MCF 10A (cell line): ENCODE results near the gene APCDD1L. TPM values are rescaled to one million over a fixed set of nuclear protein-coding genes. Genes with fewer than 3 reads are reported as not detected.

Experiments
- BruUV-seq: library from RNA; stranded (reverse); fragments of 400-500 nt; replicated peaks from 2 replicates; lab custom pipeline; 2021; lab: Mats Ljungman, UMichigan
- CTCF ChIA-PET: fragments of 300-600 bp; sonication (Branson Sonifier 250); formaldehyde crosslinking; extraction: SDS; loops from one replicate; lab custom pipeline; 2021; ENCODE audit warnings: antibody characterized with exemption, inconsistent platforms; lab: Yijun Ruan, JAX
- POLR2A ChIA-PET: fragments of 300-600, 350-650 bp; sonication (Branson Sonifier 250); formaldehyde crosslinking; extraction: SDS; loops from one replicate; lab custom pipeline; 2020; ENCODE audit warnings: antibody characterized with exemption, inconsistent platforms; lab: Yijun Ruan, JAX
- DNase-seq: peaks from one replicate; pipeline ENCODE4 v3.0.0-alpha.2; 2018; ENCODE audit not compliant: unreplicated experiment
- H3K27ac Mint-ChIP-seq: one replicate; pipeline ENCODE4 v1.8.0; 2022; ENCODE audit warnings: mild to moderate bottlenecking, low read depth, mixed read lengths; ENCODE audit not compliant: unreplicated experiment
- H3K27me3 Mint-ChIP-seq: one replicate; pipeline ENCODE4 v1.8.0; 2022; ENCODE audit warnings: mixed read lengths; ENCODE audit not compliant: insufficient read depth, unreplicated experiment
- H3K36me3 Mint-ChIP-seq: one replicate; pipeline ENCODE4 v1.8.0; 2022; ENCODE audit warnings: mild to moderate bottlenecking, moderate library complexity, mixed read lengths; ENCODE audit not compliant: insufficient read depth, unreplicated experiment
- H3K4me1 Mint-ChIP-seq: one replicate; pipeline ENCODE4 v1.8.0; 2022; ENCODE audit warnings: mixed read lengths; ENCODE audit not compliant: insufficient read depth, unreplicated experiment
- H3K4me3 Mint-ChIP-seq: one replicate; pipeline ENCODE4 v1.8.0; 2022; ENCODE audit warnings: mild to moderate bottlenecking, moderate library complexity, mixed read lengths; ENCODE audit not compliant: unreplicated experiment
- H3K9me3 Mint-ChIP-seq: one replicate; pipeline ENCODE4 v1.8.0; 2022; ENCODE audit warnings: mixed read lengths; ENCODE audit not compliant: unreplicated experiment
- intact Hi-C: fragments of 100-400 bp; cut with micrococcal nuclease; formaldehyde crosslinking; loops from 2 replicates; pipeline ENCODE4 v1.14.1; 2022
- total RNA-seq: library from RNA; stranded (reverse); gene quantifications from 2 replicates; pipeline ENCODE4 v1.2.3, GENCODE V29; 2022
- TF ChIP-seq, protein P1 (sequence below): fragments of 200-600 bp; IDR thresholded peaks from one replicate; pipeline ENCODE4 v1.8.0; 2022; ENCODE audit warnings: antibody characterized with exemption, mild to moderate bottlenecking; ENCODE audit not compliant: unreplicated experiment

The APCDD1L gene
- total RNA-seq, 1 experiment from 2014 or later = 0.86 TPM

- Mint-ChIP-seq H3K4me3 (no peak overlapping the region), H3K9me3 (peaks cover 12% of the 10 kb centered on the region), H3K36me3 (no peaks in the 10 kb centered on the region), H3K27me3 (no peaks in the 10 kb centered on the region), H3K4me1 (no peaks in the 10 kb centered on the region), H3K27ac (no peak overlapping the region)
- TF ChIP-seq, protein P1, sequence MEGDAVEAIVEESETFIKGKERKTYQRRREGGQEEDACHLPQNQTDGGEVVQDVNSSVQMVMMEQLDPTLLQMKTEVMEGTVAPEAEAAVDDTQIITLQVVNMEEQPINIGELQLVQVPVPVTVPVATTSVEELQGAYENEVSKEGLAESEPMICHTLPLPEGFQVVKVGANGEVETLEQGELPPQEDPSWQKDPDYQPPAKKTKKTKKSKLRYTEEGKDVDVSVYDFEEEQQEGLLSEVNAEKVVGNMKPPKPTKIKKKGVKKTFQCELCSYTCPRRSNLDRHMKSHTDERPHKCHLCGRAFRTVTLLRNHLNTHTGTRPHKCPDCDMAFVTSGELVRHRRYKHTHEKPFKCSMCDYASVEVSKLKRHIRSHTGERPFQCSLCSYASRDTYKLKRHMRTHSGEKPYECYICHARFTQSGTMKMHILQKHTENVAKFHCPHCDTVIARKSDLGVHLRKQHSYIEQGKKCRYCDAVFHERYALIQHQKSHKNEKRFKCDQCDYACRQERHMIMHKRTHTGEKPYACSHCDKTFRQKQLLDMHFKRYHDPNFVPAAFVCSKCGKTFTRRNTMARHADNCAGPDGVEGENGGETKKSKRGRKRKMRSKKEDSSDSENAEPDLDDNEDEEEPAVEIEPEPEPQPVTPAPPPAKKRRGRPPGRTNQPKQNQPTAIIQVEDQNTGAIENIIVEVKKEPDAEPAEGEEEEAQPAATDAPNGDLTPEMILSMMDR = no peak
- ChIA-PET POLR2A (no interaction called here), CTCF (no interaction called here)
- intact Hi-C loops = no loop called here
- DNase-seq = no peak
- BruUV-seq = no TSS peak
Measured at GRCh38 chr20:58538752-58539151, 23.6 kb upstream of the APCDD1L start.

DNA sequence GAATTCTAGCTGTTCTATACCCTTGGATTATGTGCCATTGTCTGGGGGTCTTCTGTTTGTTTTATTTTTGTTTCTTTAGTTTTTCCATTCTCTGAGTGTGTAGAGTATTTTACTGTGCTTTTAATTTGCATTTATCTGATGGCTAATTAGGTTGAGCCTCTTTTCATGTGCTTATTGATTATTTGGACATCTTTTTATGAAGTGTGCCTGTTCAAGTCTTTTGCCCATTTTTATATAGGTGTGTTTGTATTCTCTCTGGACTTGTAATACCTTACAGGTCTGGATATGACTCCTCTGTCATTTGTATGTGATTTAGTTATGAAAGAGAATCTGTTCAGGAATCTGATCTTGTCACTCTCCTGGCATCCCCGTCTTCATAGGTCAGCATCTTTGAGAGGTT lies 22.6 kb upstream of the APCDD1L start:
- POLR2A ChIA-PET = no interaction called here
- BruUV-seq = no TSS peak
- intact Hi-C loops = no loop called here
- no peak for DNase-seq
- Mint-ChIP-seq H3K9me3 (peaks cover 18% of the 10 kb centered on the region), H3K27ac (no peak overlapping the region), H3K4me3 (no peak overlapping the region), H3K4me1 (no peaks in the 10 kb centered on the region), H3K27me3 (no peaks in the 10 kb centered on the region), H3K36me3 (no peaks in the 10 kb centered on the region)
- TF ChIP-seq, protein P1 = no peak
- CTCF ChIA-PET = no interaction called here

GRCh38 chr20:58536289-58536688 lies 21.1 kb upstream of the APCDD1L start:
- H3K36me3 Mint-ChIP-seq = no peaks in the 10 kb centered on the region
- ChIA-PET POLR2A (no interaction called here), CTCF (no interaction called here)
- TF ChIP-seq, protein P1 = no peak
- intact Hi-C loops = no loop called here
- no peak overlapping the region for H3K27ac Mint-ChIP-seq
- no peaks in the 10 kb centered on the region for H3K4me1 Mint-ChIP-seq
- DNase-seq = no peak
- H3K27me3 Mint-ChIP-seq = no peaks in the 10 kb centered on the region
- H3K9me3 Mint-ChIP-seq = peaks cover 31% of the 10 kb centered on the region
- BruUV-seq = no TSS peak
- H3K4me3 Mint-ChIP-seq = no peak overlapping the region

DNA sequence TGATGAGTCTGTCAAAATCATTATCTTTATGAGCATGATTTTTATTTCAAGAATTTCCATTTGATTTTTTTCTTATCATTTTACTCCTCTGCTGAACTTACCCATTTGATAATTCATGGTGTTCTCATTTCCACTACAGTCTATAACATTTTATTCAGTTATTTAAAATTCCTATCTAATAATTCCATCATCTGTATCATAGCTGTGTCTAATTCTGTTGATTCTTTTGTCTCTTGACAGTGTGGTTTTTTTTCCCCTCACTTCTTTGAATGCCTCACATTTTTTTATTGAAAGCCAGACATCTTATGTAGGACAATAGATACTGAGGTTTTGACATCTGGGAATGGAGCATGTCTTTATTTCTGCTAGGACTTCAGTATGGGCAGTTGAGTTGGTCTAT lies 16.5 kb upstream of the APCDD1L start:
- Mint-ChIP-seq H3K4me1 (no peaks in the 10 kb centered on the region), H3K36me3 (peaks cover 6% of the 10 kb centered on the region), H3K27ac (no peak overlapping the region), H3K27me3 (no peaks in the 10 kb centered on the region), H3K9me3 (peaks cover 32% of the 10 kb centered on the region), H3K4me3 (no peak overlapping the region)
- DNase-seq = no peak
- ChIA-PET CTCF (interaction anchor here (0.6 to 2.7 kb wide), 3 partner anchors 9 to 909 kb away, joined by 3 to 6 read pairs (median 3); no protein-coding TSS in a partner anchor), POLR2A (interaction anchor here (0.6 kb wide), 1 partner anchor 716 kb away, joined by 3 read pairs; no protein-coding TSS in a partner anchor)
- BruUV-seq = no TSS peak
- intact Hi-C loops = no loop called here
- TF ChIP-seq, protein P1 = no peak
